ENCODE results near the gene ASCC2. TPM values are rescaled to one million over a fixed set of nuclear protein-coding genes. Genes with fewer than 3 reads are reported as not detected.

Gene ASCC2
- total RNA-seq, 1 experiment from 2014 or later = 54.9 TPM

GRCh38 chr22:29872144-29872893 is 34.2 kb upstream of the ASCC2 start:
- no peak for DNase-seq (ENCODE audit: low spot score)
- intact Hi-C loops (cut with micrococcal nuclease; ENCODE audit: unreplicated experiment) = no loop called here
- ChIA-PET CTCF (interaction anchor here (0.6 kb wide), 1 partner anchor 11 kb away, joined by 4 read pairs; the partner anchor contains the start of gene MTMR3), POLR2A (ENCODE audit: low non-redundant PET) (no interaction called here)
- no peak for TF ChIP-seq EZH2 (IDR thresholded peaks at IDR 0.05; ENCODE audit: borderline replicate concordance, low read depth, low read length, poor library complexity, severe bottlenecking)
- TF ChIP-seq CTCF (conservative IDR thresholded peaks at IDR 0.05; ENCODE audit: low read depth, low read length) = no peak
- no peaks in the 10 kb centered on the region for H3K36me3 ChIP-seq (ENCODE audit: insufficient read depth, low read length, poor library complexity, severe bottlenecking)
- BruUV-seq (replicated peaks) = no TSS peak
- H3K4me1 ChIP-seq (ENCODE audit: insufficient read depth, low read length, poor library complexity, severe bottlenecking) = peaks cover 25% of the 10 kb centered on the region
- H3K9me3 ChIP-seq (ENCODE audit: low read depth, low read length, poor library complexity, severe bottlenecking) = no peaks in the 10 kb centered on the region
- no peaks in the 10 kb centered on the region for H3K27me3 ChIP-seq (replicated peaks; ENCODE audit: insufficient read depth, low read depth, low read length, poor library complexity)
- H3K4me3 ChIP-seq (ENCODE audit: low read depth, low read length, poor library complexity, severe bottlenecking) = no peak overlapping the region
- no peak overlapping the region for H3K27ac ChIP-seq (ENCODE audit: low read depth, low read length, poor library complexity, severe bottlenecking)

GRCh38 chr22:29871684-29872083 is 33.6 kb upstream of the ASCC2 start:
- no TSS peak for BruUV-seq (replicated peaks)
- intact Hi-C loops (cut with micrococcal nuclease; ENCODE audit: unreplicated experiment) = no loop called here
- no peak overlapping the region for H3K27ac ChIP-seq (ENCODE audit: low read depth, low read length, poor library complexity, severe bottlenecking)
- peak; percentile 98 for DNase-seq (ENCODE audit: low spot score)
- H3K27me3 ChIP-seq (replicated peaks; ENCODE audit: insufficient read depth, low read depth, low read length, poor library complexity) = no peaks in the 10 kb centered on the region
- POLR2A ChIA-PET (ENCODE audit: low non-redundant PET) = interaction anchor here (0.7 kb wide), 1 partner anchor 33 kb away, joined by 6 read pairs; no protein-coding TSS in a partner anchor
- TF ChIP-seq EZH2 (IDR thresholded peaks at IDR 0.05; ENCODE audit: borderline replicate concordance, low read depth, low read length, poor library complexity, severe bottlenecking) (no peak), CTCF (conservative IDR thresholded peaks at IDR 0.05; ENCODE audit: low read depth, low read length) (no peak)
- no peaks in the 10 kb centered on the region for H3K9me3 ChIP-seq (ENCODE audit: low read depth, low read length, poor library complexity, severe bottlenecking)
- CTCF ChIA-PET = interaction anchor here (0.6 to 0.7 kb wide), 2 partner anchors 11 to 133 kb away, joined by 3 to 4 read pairs; partner anchors contain the start of gene MTMR3
- H3K4me1 ChIP-seq (ENCODE audit: insufficient read depth, low read length, poor library complexity, severe bottlenecking) = peaks cover 25% of the 10 kb centered on the region
- no peak overlapping the region for H3K4me3 ChIP-seq (ENCODE audit: low read depth, low read length, poor library complexity, severe bottlenecking)
- no peaks in the 10 kb centered on the region for H3K36me3 ChIP-seq (ENCODE audit: insufficient read depth, low read length, poor library complexity, severe bottlenecking)

- H3K36me3 ChIP-seq (ENCODE audit: insufficient read depth, low read length, poor library complexity, severe bottlenecking) = no peaks in the 10 kb centered on the region
- no peak for TF ChIP-seq CTCF (conservative IDR thresholded peaks at IDR 0.05; ENCODE audit: low read depth, low read length)
- no peak for TF ChIP-seq EZH2 (IDR thresholded peaks at IDR 0.05; ENCODE audit: borderline replicate concordance, low read depth, low read length, poor library complexity, severe bottlenecking)
- H3K27ac ChIP-seq (ENCODE audit: low read depth, low read length, poor library complexity, severe bottlenecking) = no peak overlapping the region
- H3K9me3 ChIP-seq (ENCODE audit: low read depth, low read length, poor library complexity, severe bottlenecking) = no peaks in the 10 kb centered on the region
- ChIA-PET CTCF (interaction anchor here (0.6 kb wide), 1 partner anchor 9 kb away, joined by 12 read pairs; no protein-coding TSS in a partner anchor), POLR2A (ENCODE audit: low non-redundant PET) (interaction anchor here (0.6 kb wide), 2 partner anchors 58 to 472 kb away, joined by 3 to 9 read pairs; no protein-coding TSS in a partner anchor)
- no peak overlapping the region for H3K4me3 ChIP-seq (ENCODE audit: low read depth, low read length, poor library complexity, severe bottlenecking)
- peaks cover 25% of the 10 kb centered on the region for H3K4me1 ChIP-seq (ENCODE audit: insufficient read depth, low read length, poor library complexity, severe bottlenecking)
- intact Hi-C loops (cut with micrococcal nuclease; ENCODE audit: unreplicated experiment) = no loop called here
- DNase-seq (ENCODE audit: low spot score) = no peak
- no peaks in the 10 kb centered on the region for H3K27me3 ChIP-seq (replicated peaks; ENCODE audit: insufficient read depth, low read depth, low read length, poor library complexity)
- BruUV-seq (replicated peaks) = no TSS peak
Observed at GRCh38 chr22:29870574-29870973, 32.5 kb upstream of the ASCC2 start.
